Measurements from ENCODE around the gene MYOCOS.

DNA sequence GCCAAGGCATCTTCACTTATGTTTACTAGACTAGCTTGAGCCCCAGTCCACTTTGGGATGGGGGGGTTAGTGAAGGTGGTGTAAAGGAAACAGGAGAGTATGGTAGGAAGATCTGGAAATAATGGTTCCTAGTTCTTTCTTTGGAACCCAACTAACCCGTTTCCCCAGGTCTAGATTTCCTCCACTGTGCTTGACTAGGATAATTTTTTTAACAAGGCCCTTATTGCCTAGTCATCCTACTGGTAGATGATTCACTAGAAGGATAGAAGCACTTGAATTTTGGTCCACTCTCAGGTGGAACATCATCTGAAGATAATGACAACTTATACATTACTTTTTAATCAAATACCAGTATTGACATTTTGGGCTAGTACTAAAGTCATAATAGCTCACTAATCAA, 45.9 kb upstream of the MYOCOS start:
- TF ChIP-seq CTCF (conservative IDR thresholded peaks at IDR 0.05; ENCODE audit: low read depth, low read length) (no peak), MAFK (IDR thresholded peaks at IDR 0.05; ENCODE audit: low read depth, low read length) (no peak), POLR2A (IDR thresholded peaks at IDR 0.05; ENCODE audit: low read depth, low read length) (no peak), CEBPB (IDR thresholded peaks at IDR 0.05; ENCODE audit: low read depth, low read length) (no peak), RCOR1 (IDR thresholded peaks at IDR 0.05; ENCODE audit: insufficient replicate concordance, low read length) (no peak), RAD21 (IDR thresholded peaks at IDR 0.05; ENCODE audit: low read length) (no peak), FOS (IDR thresholded peaks at IDR 0.05; ENCODE audit: low read depth, low read length) (no peak), NFE2L2 (IDR thresholded peaks at IDR 0.05; ENCODE audit: low read depth, low read length) (peak; percentile 50; the same call in 1 of the 2 replicates)

All from IMR-90 (cell line).